Neural progenitor cell (in vitro differentiated cells): ENCODE results near the gene SLC44A2.

ENCODE experiments used
- CTCF ChIP-seq: fragments of 200-600 bp; sonication (generic); IDR thresholded peaks from 2 replicates; pipeline ENCODE4 v1.5.1; 2017; ENCODE audit warnings: antibody characterized with exemption, mild to moderate bottlenecking
- EZH2 ChIP-seq: fragments of 200-600 bp; sonication (generic); IDR thresholded peaks from 2 replicates; pipeline ENCODE4 v1.6.1; 2017; ENCODE audit warnings: antibody characterized with exemption, mild to moderate bottlenecking, moderate library complexity
- EZH2phosphoT487 ChIP-seq: fragments of 200-600 bp; sonication (generic); IDR thresholded peaks from 2 replicates; pipeline ENCODE4 v1.6.1; 2017; ENCODE audit warnings: antibody characterized with exemption

GRCh38 chr19:10602330-10603083, 22.8 kb upstream of the SLC44A2 start:
- TF ChIP-seq CTCF (no peak), EZH2 (no peak), EZH2phosphoT487 (no peak)
